MM.1S (cell line): Measurements from ENCODE around the gene FCHSD2.

ENCODE experiments used
- DNase-seq: peaks from one replicate; pipeline ENCODE4 v3.0.0-alpha.2; 2015
- H2AFZ ChIP-seq: fragments of 300-600 bp; sonication (generic); 2 replicates; pipeline ENCODE4 v1.6.0; 2016; ENCODE audit warnings: antibody characterized with exemption, low read length
- H3F3A ChIP-seq: fragments of 300-600 bp; sonication (generic); 2 replicates; pipeline ENCODE4 v1.6.1; 2016; ENCODE audit warnings: mild to moderate bottlenecking, antibody characterized with exemption, low read length, moderate library complexity, mixed read lengths; ENCODE audit not compliant: insufficient read depth
- H3K27ac ChIP-seq: fragments of 300-600 bp; sonication (generic); 2 replicates; pipeline ENCODE4 v1.5.1; 2016; ENCODE audit warnings: mild to moderate bottlenecking, low read length
- H3K27me3 ChIP-seq: fragments of 300-600 bp; sonication (generic); replicated peaks from 2 replicates; pipeline ENCODE4 v1.6.0; 2016; ENCODE audit warnings: low read length; ENCODE audit not compliant: insufficient read depth
- H3K36me3 ChIP-seq: fragments of 300-600 bp; sonication (generic); replicated peaks from 2 replicates; pipeline ENCODE4 v1.6.1; 2016; ENCODE audit warnings: mild to moderate bottlenecking, low read length, mixed read lengths; ENCODE audit not compliant: insufficient read depth
- H3K4me1 ChIP-seq: fragments of 300-600 bp; sonication (generic); 2 replicates; pipeline ENCODE4 v1.6.1; 2016; ENCODE audit warnings: low read length, mixed read lengths
- H3K4me2 ChIP-seq: fragments of 300-600 bp; sonication (generic); 2 replicates; pipeline ENCODE4 v1.6.0; 2016; ENCODE audit warnings: low read depth, low read length
- H3K4me3 ChIP-seq: fragments of 300-600 bp; sonication (generic); 2 replicates; pipeline ENCODE4 v1.5.1; 2016; ENCODE audit warnings: low read length, mixed read lengths
- H3K79me2 ChIP-seq: fragments of 300-600 bp; sonication (generic); 2 replicates; pipeline ENCODE4 v1.6.1; 2016; ENCODE audit warnings: mixed run types, low read length, mixed read lengths
- H3K9ac ChIP-seq: fragments of 300-600 bp; sonication (generic); 2 replicates; pipeline ENCODE4 v1.6.1; 2016; ENCODE audit warnings: low read length, mixed read lengths
- H3K9me2 ChIP-seq: fragments of 300-600 bp; sonication (generic); replicated peaks from 2 replicates; pipeline ENCODE4 v1.6.1; 2016; ENCODE audit warnings: mild to moderate bottlenecking, low read length, mixed read lengths; ENCODE audit not compliant: insufficient read depth
- H3K9me3 ChIP-seq: fragments of 300-600 bp; sonication (generic); replicated peaks from 2 replicates; pipeline ENCODE4 v1.6.1; 2016; ENCODE audit warnings: mild to moderate bottlenecking, low read length, mixed read lengths; ENCODE audit not compliant: insufficient read depth
- H4K20me1 ChIP-seq: fragments of 300-600 bp; sonication (generic); 2 replicates; pipeline ENCODE4 v1.6.1; 2016; ENCODE audit warnings: mild to moderate bottlenecking, low read length, moderate library complexity, mixed read lengths; ENCODE audit not compliant: insufficient read depth
- CTCF ChIP-seq: fragments of 300-600 bp; sonication (generic); IDR thresholded peaks from 2 replicates; pipeline ENCODE4 v1.5.1; 2016; ENCODE audit warnings: antibody characterized with exemption, low read length, mixed read lengths
- EZH2 ChIP-seq: fragments of 300-600 bp; sonication (generic); optimal IDR thresholded peaks from 2 replicates; pipeline ENCODE3; 2017; ENCODE audit warnings: low read depth, mild to moderate bottlenecking, antibody characterized with exemption, low read length, mixed read lengths
- EZH2phosphoT487 ChIP-seq: fragments of 300-600 bp; sonication (generic); IDR thresholded peaks from 2 replicates; pipeline ENCODE4 v1.6.1; 2018; ENCODE audit warnings: antibody characterized with exemption, low read length

The FCHSD2 gene

GRCh38 chr11:73012121-73012863 lies 129.8 kb downstream of the FCHSD2 start:
- Histone ChIP-seq H3K27ac (no peak overlapping the region), H3F3A (no peaks in the 10 kb centered on the region), H3K9ac (no peak overlapping the region), H3K79me2 (peaks cover 39% of the 10 kb centered on the region), H3K4me1 (no peaks in the 10 kb centered on the region), H3K27me3 (no peaks in the 10 kb centered on the region), H3K36me3 (0 out of 2 replicates have a peak, but pooled peaks cover 3% of the 10 kb centered on the region), H3K4me2 (no peak overlapping the region), H4K20me1 (no peaks in the 10 kb centered on the region), H3K9me2 (no peaks in the 10 kb centered on the region), H3K4me3 (no peak overlapping the region), H2AFZ (no peak overlapping the region), H3K9me3 (no peaks in the 10 kb centered on the region)
- no peak for TF ChIP-seq EZH2
- TF ChIP-seq EZH2phosphoT487, result no peak
- TF ChIP-seq CTCF, result no peak
- no peak for DNase-seq

GRCh38 chr11:73011126-73011817 lies 130.8 kb downstream of the FCHSD2 start:
- TF ChIP-seq CTCF (no peak), EZH2phosphoT487 (no peak), EZH2 (no peak)
- no peaks in the 10 kb centered on the region for H3K4me1 ChIP-seq
- no peak overlapping the region for H3K9ac ChIP-seq
- no peaks in the 10 kb centered on the region for H3F3A ChIP-seq
- H4K20me1 ChIP-seq, result no peaks in the 10 kb centered on the region
- H3K9me3 ChIP-seq, result no peaks in the 10 kb centered on the region
- DNase-seq, result no peak
- H3K4me3 ChIP-seq, result no peak overlapping the region
- H2AFZ ChIP-seq, result no peak overlapping the region
- H3K9me2 ChIP-seq, result no peaks in the 10 kb centered on the region
- 0 out of 2 replicates have a peak, but pooled peaks cover 3% of the 10 kb centered on the region for H3K36me3 ChIP-seq
- no peak overlapping the region for H3K27ac ChIP-seq
- H3K79me2 ChIP-seq, result peaks cover 39% of the 10 kb centered on the region
- H3K27me3 ChIP-seq, result no peaks in the 10 kb centered on the region
- no peak overlapping the region for H3K4me2 ChIP-seq

GRCh38 chr11:73009972-73010371 lies 132.1 kb downstream of the FCHSD2 start:
- Histone ChIP-seq H2AFZ (no peak overlapping the region), H3K27me3 (no peaks in the 10 kb centered on the region), H4K20me1 (no peaks in the 10 kb centered on the region), H3K9ac (no peak overlapping the region), H3K9me2 (no peaks in the 10 kb centered on the region), H3K36me3 (0 out of 2 replicates have a peak, but pooled peaks cover 3% of the 10 kb centered on the region), H3K9me3 (no peaks in the 10 kb centered on the region), H3K27ac (no peak overlapping the region), H3K4me1 (no peaks in the 10 kb centered on the region), H3K79me2 (peaks cover 48% of the 10 kb centered on the region), H3K4me3 (no peak overlapping the region), H3F3A (no peaks in the 10 kb centered on the region), H3K4me2 (no peak overlapping the region)
- TF ChIP-seq EZH2 (no peak), EZH2phosphoT487 (no peak), CTCF (no peak)
- DNase-seq, result no peak
